ENCODE results near the gene DTX4. TPM values are rescaled to one million over a fixed set of nuclear protein-coding genes. Genes with fewer than 3 reads are reported as not detected.

Gene DTX4
- total RNA-seq, 1 donor from 2014 or later = 43.1 TPM

DNA sequence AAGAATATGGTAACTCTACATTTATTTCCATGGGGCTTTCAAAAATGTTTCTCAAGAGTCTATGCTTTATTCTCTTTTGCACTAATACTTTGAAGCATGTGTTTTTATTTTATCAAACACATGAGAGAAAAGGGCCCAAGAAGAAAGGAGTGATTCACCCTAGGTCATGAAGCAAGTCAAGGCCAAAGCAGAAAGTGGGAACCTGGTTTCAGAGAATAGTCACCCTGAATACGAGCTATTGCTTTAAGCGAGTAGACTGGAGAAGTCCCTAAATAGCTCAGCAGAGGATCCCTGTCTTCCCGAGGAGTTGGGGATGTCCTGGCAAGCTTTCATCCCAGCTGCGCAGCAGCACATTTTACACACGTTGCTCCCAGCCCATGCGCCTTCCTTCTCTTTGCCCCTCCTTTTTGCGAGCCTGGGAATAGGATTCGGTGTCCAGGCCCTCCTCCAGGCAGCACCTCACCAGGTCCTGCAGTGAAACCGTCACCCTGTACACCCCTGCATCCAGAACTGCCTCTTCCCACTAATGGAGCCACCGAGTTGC, 21.7 kb downstream of the DTX4 start:
- no peak overlapping the region for H3K4me3 ChIP-seq
- ATAC-seq = no peak

DNA sequence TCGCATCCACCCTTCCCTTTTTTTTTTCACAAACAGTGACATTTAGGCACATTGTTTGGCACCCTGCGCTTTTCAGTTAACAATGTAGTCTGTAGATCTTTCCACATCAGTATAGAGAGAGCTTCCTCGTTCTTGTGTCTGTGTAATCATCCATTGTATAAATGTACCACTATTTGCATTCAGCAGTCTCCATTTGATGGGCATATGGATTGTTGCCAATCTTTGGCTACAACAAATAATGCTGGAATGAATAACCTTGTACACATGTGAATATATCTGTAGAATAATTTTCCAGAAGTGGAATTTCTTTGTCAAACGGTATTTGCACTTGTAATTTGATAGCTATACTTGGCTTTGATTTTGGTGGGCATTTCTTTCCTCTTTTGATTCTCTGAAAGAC, 23.7 kb downstream of the DTX4 start:
- TF ChIP-seq, protein P1, sequence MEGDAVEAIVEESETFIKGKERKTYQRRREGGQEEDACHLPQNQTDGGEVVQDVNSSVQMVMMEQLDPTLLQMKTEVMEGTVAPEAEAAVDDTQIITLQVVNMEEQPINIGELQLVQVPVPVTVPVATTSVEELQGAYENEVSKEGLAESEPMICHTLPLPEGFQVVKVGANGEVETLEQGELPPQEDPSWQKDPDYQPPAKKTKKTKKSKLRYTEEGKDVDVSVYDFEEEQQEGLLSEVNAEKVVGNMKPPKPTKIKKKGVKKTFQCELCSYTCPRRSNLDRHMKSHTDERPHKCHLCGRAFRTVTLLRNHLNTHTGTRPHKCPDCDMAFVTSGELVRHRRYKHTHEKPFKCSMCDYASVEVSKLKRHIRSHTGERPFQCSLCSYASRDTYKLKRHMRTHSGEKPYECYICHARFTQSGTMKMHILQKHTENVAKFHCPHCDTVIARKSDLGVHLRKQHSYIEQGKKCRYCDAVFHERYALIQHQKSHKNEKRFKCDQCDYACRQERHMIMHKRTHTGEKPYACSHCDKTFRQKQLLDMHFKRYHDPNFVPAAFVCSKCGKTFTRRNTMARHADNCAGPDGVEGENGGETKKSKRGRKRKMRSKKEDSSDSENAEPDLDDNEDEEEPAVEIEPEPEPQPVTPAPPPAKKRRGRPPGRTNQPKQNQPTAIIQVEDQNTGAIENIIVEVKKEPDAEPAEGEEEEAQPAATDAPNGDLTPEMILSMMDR (IDR thresholded peaks at IDR 0.05) = no peak
- no peak overlapping the region for H3K4me3 ChIP-seq
- ATAC-seq = no peak
- no peaks in the 10 kb centered on the region for H3K27me3 ChIP-seq
- no peaks in the 10 kb centered on the region for H3K9me3 ChIP-seq
- peaks cover 73% of the 10 kb centered on the region for H3K36me3 ChIP-seq
- intact Hi-C loops (cut with DNase I) = no loop called here
- H3K4me1 ChIP-seq = peaks cover 26% of the 10 kb centered on the region
- no peak for DNase-seq
- H3K27ac ChIP-seq = no peak overlapping the region

More for the DNA sequence above, 21.7 kb downstream of the DTX4 start:
- TF ChIP-seq, protein P1 (IDR thresholded peaks at IDR 0.05) = no peak
- Histone ChIP-seq H3K4me1 (peaks cover 42% of the 10 kb centered on the region), H3K27me3 (no peaks in the 10 kb centered on the region), H3K9me3 (no peaks in the 10 kb centered on the region), H3K36me3 (peaks cover 64% of the 10 kb centered on the region), H3K27ac (no peak overlapping the region)
- intact Hi-C loops (cut with DNase I) = no loop called here
- DNase-seq = no peak

DNA sequence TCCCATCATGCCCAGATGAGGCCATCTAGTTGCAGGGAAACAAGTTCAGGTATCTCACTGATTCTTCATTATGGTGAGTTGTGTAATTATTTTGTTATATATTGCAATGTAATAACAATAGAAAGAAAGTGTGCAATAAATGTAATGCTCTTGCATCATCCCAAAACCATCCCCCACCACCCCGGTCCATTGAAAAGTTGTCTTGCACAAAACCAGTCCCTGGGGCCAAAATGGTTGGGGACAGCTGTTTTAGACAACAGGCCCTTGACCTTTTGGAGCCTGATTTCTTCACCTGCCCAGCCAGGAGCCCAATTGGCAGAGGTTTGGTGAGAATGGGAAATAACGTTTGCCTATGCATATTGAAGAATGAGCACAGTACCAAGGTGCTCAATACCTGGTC, 24.8 kb downstream of the DTX4 start:
- H3K36me3 ChIP-seq = peaks cover 76% of the 10 kb centered on the region

DNA sequence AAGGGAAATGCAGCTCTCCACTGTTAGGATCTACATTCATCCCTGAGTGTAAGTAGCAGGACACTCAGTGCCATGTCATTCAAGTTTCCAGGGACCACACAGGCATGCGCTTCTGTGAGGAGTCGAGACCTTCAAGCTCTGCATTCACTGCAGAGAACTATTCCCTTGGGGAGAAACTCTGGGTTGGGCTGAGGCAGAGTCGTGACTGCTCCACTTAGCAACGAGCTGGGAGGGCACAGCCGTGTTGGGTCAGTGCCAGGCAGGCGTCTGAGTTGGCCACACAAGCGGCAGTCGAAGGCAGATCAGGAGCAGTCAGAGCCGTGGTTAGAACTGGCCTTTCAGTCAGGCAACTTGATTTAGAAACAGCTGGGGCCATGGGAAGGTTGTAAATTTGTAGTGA, 26.1 kb downstream of the DTX4 start:
- Histone ChIP-seq H3K27me3 (no peaks in the 10 kb centered on the region), H3K27ac (peak overlapping the region; percentile 39), H3K4me1 (peaks cover 19% of the 10 kb centered on the region), H3K36me3 (peaks cover 74% of the 10 kb centered on the region), H3K9me3 (no peaks in the 10 kb centered on the region), H3K4me3 (no peak overlapping the region)
- TF ChIP-seq, protein P1 (IDR thresholded peaks at IDR 0.05) = no peak
- DNase-seq (peak; percentile 91), ATAC-seq (peak; percentile 86)
- intact Hi-C loops (cut with DNase I) = no loop called here

More for the DNA sequence above, 24.8 kb downstream of the DTX4 start:
- intact Hi-C loops (cut with DNase I) = no loop called here
- H3K4me1 ChIP-seq = peaks cover 19% of the 10 kb centered on the region
- no peaks in the 10 kb centered on the region for H3K27me3 ChIP-seq
- no peak overlapping the region for H3K4me3 ChIP-seq
- no peak for ATAC-seq
- TF ChIP-seq, protein P1 (IDR thresholded peaks at IDR 0.05) = no peak
- DNase-seq = no peak
- H3K27ac ChIP-seq = no peak overlapping the region
- no peaks in the 10 kb centered on the region for H3K9me3 ChIP-seq

DNA sequence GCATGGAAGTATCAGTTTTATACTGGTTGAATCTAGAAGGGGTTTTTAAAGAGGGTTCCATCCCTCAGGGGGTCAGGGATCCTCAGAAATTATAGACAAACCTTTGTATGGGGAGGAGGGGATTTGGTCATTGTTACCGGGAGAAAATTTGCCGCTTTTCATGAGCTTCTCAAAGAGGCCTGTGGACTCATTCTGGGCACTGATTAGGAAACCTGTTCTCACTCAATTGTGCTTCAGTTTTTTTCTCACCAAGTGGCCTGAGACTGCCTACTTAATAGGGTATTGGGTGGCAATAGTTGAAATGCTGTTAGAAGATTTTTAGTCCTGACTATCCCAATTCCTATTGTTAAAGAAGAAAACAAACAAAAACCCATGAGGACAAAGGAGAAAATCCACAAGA, 26.8 kb downstream of the DTX4 start:
- TF ChIP-seq, protein P1 (IDR thresholded peaks at IDR 0.05) = no peak
- Histone ChIP-seq H3K9me3 (no peaks in the 10 kb centered on the region), H3K4me1 (peaks cover 19% of the 10 kb centered on the region), H3K36me3 (peaks cover 72% of the 10 kb centered on the region), H3K27ac (peak overlapping the region; percentile 39), H3K27me3 (no peaks in the 10 kb centered on the region), H3K4me3 (no peak overlapping the region)
- ATAC-seq (peak; percentile 20), DNase-seq (no peak)
- intact Hi-C loops (cut with DNase I) = no loop called here

All from upper lobe of right lung (tissue), 1 donor.